SK-N-SH (cell line): Measurements from ENCODE around the gene RAB8B.

Experiments
- CTCF ChIP-seq: fragments of 200-600 bp; sonication (generic); IDR thresholded peaks from 2 replicates; pipeline ENCODE4 v1.6.1; 2017; ENCODE audit warnings: antibody characterized with exemption, mild to moderate bottlenecking, moderate library complexity
- EP300 ChIP-seq, 2 experiments: IDR thresholded peaks; 2 replicates each; pipeline versions ENCODE4 v1.4.0 to v1.6.1; 2012; ENCODE audit warnings: borderline replicate concordance in 1 of 2, low read depth in 1 of 2, low read length in 1 of 2
- FOXM1 ChIP-seq: IDR thresholded peaks from 2 replicates; pipeline ENCODE4 v1.4.0; 2012; ENCODE audit warnings: low read depth, mild to moderate bottlenecking
- GABPA ChIP-seq: IDR thresholded peaks from 2 replicates; pipeline ENCODE4 v1.4.0; 2012; ENCODE audit warnings: low read depth, mild to moderate bottlenecking
- JUND ChIP-seq: IDR thresholded peaks from 2 replicates; pipeline ENCODE4 v1.4.0; 2012
- NFIC ChIP-seq: IDR thresholded peaks from 2 replicates; pipeline ENCODE4 v1.4.0; 2012; ENCODE audit warnings: borderline replicate concordance
- POLR2AphosphoS5 ChIP-seq: IDR thresholded peaks from 2 replicates; pipeline ENCODE4 v1.6.1; 2012; ENCODE audit warnings: low read depth, low read length
- ZBTB33 ChIP-seq: IDR thresholded peaks from 2 replicates; pipeline ENCODE4 v1.4.0; 2012; ENCODE audit warnings: low read depth, borderline replicate concordance

- TF ChIP-seq CTCF, result no peak
- TF ChIP-seq ZBTB33, result no peak
- no peak for TF ChIP-seq FOXM1
- TF ChIP-seq NFIC, result no peak
- TF ChIP-seq GABPA, result no peak
- TF ChIP-seq EP300 (IDR thresholded peaks at IDR 0.05; ENCODE audit: borderline replicate concordance in 1 of 2, low read depth in 1 of 2, low read length in 1 of 2), result no peak
- no peak for TF ChIP-seq JUND
- TF ChIP-seq POLR2AphosphoS5, result no peak
These were observed 1.7 kb upstream of the RAB8B start for GRCh38 chr15:63187589-63188226.
